H1 (cell line): ENCODE measurements around the gene BTBD10. TPM values are rescaled to one million over a fixed set of nuclear protein-coding genes. Genes with fewer than 3 reads are reported as not detected.

Experiments
- CBX8 ChIP-seq: fragments of 300-800, 300-1000 bp; sonication (generic); IDR thresholded peaks from 2 replicates; pipeline ENCODE4 v1.7.1; 2016; ENCODE audit warnings: low read depth, low read length, borderline replicate concordance
- NANOG ChIP-seq: IDR thresholded peaks from 2 replicates; pipeline ENCODE4 v1.6.1; 2011; ENCODE audit warnings: low read length, low read depth, mild to moderate bottlenecking, inconsistent platforms; ENCODE audit not compliant: insufficient read depth, poor library complexity, severe bottlenecking
- TAF1 ChIP-seq: IDR thresholded peaks from 2 replicates; pipeline ENCODE4 v1.6.1; 2011; ENCODE audit warnings: mild to moderate bottlenecking, low read depth, low read length
- TAF7 ChIP-seq: optimal IDR thresholded peaks from 2 replicates; pipeline ENCODE3; 2011; ENCODE audit warnings: low read depth, mild to moderate bottlenecking, inconsistent platforms, low read length, moderate library complexity, borderline replicate concordance
- polyA plus RNA-seq, 7 experiments: library from polyadenylated mRNA; depleted of rRNA in 3 of 7; stranded (reverse) in 5 of 7; unstranded in 2 of 7; fragments of >200 nt in 5 of 7; fragments of 200-250 nt in 2 of 7; gene quantifications; 1 replicate in 5 of 7; 2 replicates in 1 of 7; 4 replicates in 1 of 7; pipeline versions ENCODE4 v1.2.1 to v1.2.3, GENCODE V29; 2011 to 2013; ENCODE audit warnings: missing spikeins in 2 of 7, mixed read lengths in 2 of 7
- total RNA-seq: library from RNA; stranded (reverse); fragmentation: NEBNext Ultra II Directional; extraction: Animal tissue kit (Norgen Biotek cat#: 25700); gene quantifications from 2 replicates; pipeline ENCODE4 v1.2.1, GENCODE V29; 2021
- TF ChIP-seq, protein P1 (sequence below): IDR thresholded peaks from 2 replicates; pipeline ENCODE4 v1.6.1; 2011; ENCODE audit warnings: low read depth, mild to moderate bottlenecking, low read length; ENCODE audit not compliant: insufficient read depth

BTBD10 gene
- total and polyA plus RNA-seq, 2 of the 8 experiments (the other 6 are each of a cell fraction or from before 2014, with no cell fraction given), result 13.8 to 22.2 TPM

DNA sequence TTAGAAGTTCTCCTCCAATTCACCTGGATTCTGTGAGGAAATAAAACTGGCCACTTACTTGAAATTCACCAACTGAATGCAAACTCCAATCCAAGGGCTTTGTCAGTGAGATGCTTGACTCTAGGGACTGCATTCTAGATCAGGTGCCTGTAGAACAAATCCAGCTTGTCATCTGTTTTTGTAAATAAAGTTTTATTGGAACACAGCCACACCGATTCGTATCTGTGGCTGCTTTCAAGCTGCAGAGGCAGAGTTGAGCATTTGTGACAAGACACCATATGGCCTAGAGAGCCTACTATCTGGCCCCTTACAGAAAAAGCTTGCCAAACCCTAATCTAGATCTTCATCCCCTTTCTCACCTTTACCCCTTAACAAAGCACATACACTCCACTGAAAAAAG is 82.3 kb downstream of the BTBD10 start (continued):
- no peak for TF ChIP-seq NANOG
- no peak for TF ChIP-seq CBX8
- TF ChIP-seq TAF7, result no peak
- no peak for TF ChIP-seq TAF1
- TF ChIP-seq, protein P1, sequence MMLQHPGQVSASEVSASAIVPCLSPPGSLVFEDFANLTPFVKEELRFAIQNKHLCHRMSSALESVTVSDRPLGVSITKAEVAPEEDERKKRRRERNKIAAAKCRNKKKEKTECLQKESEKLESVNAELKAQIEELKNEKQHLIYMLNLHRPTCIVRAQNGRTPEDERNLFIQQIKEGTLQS, result no peak
- TF ChIP-seq, all 59 proteins: peak for 0
